A172 (cell line): Measurements from ENCODE around the gene CCDC13. TPM values are rescaled to one million over a fixed set of nuclear protein-coding genes. Genes with fewer than 3 reads are reported as not detected.
"Not testable (repeated sequence)": the region's sequence is repeated elsewhere in the genome, so short reads cannot be mapped to it uniquely, and the experiment has no call there.

ENCODE experiments used
- DNase-seq: peaks from one replicate; pipeline ENCODE4 v3.0.0-alpha.2; 2015; ENCODE audit warnings: low spot score
- total RNA-seq: library from RNA; depleted of rRNA; stranded (reverse); fragments of >200 nt; shearing (Covaris generic); gene quantifications from 2 replicates; pipeline ENCODE4 v1.2.3, GENCODE V29; 2014; rRNA removed

Gene CCDC13
- total RNA-seq: 0.02 TPM in 1 of 2 replicates, not detected in the other

DNA sequence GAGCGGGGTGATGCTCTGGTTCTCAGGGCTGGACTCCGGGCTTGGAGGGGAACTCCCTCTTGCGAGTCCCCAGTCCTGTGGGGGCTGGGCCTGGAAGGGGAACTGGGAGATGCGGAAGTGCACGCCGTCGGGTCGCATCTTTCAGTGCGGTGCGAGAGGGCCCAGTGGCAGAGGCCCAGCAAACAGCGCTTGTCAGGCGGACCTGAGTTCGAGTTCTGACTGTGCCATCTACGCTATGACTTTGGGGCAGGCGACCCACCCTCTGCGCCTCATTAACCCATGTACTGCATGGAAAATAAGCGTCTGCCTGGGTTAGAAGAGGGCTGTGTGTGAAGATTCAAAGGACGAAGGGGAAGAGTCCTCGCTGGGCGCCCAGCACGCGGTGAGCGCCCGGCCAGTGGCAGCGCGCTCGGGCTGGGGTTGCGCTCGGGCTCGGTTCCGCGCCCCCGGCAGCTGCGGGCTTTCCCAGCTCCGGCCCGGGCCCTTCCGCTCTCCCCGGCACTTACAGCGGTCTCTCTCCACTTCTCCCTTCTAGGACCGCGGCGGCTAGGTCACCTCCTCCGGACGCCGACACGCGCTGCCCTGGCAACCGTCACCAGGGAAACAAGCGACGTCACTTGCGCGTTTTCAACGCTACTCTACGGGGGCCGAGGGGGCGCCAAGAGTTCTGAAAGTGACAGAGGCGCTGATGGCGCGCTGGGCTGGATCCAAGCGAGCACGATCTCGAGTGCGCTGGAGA lies at the start of gene CCDC13:
Gene CCDC13 (minus strand): TSS at position 584 of the 739 bp plus-strand sequence. CDS start 14,908 bp downstream, outside the sequence.
- DNase-seq: peak; percentile 69

GRCh38 chr3:42822828-42823227 lies 49.8 kb upstream of the CCDC13 start:
- no peak for DNase-seq

GRCh38 chr3:42820746-42821051 lies 47.6 kb upstream of the CCDC13 start:
- DNase-seq: no peak

DNA sequence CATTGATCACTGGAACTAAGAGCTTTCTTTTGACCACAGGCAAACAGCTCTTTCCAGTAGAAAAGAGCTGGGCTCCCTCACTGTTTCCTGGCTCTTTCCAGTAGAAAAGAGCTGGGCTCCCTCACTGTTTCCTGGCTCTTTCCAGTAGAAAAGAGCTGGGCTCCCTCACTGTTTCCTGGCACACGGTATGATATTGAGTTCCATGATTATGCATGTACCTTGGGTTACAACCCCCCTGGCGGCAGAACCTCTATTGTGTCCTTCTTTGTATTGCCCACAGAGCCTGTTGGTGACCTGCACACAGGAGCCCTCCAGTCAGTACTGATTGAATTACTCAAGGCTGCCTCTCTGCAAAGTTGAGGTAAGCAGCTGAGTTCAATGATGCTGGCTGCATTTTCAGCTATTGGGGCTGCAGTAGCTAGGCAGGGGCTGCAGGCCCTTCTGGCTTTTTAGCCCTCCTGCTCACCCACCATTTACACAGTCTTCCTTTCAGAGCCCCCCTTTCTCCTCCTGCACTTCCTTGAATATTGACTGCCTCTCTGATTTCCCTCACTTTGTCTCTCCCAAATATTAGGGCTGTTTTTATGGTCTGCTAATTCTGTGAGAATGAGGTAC lies 46.4 kb upstream of the CCDC13 start:
- no peak for DNase-seq

GRCh38 chr3:42815826-42816225 lies 42.8 kb upstream of the CCDC13 start:
- peak; percentile 19 for DNase-seq

- no peak for DNase-seq
These were observed 42.0 kb upstream of the CCDC13 start for GRCh38 chr3:42814914-42815507.

DNA sequence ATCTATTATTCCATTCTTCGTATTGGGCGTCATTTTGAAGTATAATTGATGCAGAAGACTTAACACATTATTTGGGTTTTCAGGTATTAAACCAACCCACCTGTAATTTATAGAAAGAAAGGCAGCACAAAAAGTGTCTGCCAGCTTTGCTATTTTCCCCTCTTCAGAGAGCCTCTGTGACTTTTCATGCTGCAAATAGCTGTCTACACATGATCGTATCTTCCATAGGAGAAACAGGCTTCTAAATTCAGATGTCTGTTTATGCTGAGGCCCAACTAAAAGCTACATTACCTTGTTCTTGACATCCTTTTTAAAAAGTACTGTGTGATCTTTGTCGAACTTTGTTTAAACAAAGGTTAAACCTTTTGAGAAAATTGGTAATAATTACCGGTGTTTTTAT lies 41.2 kb upstream of the CCDC13 start:
- DNase-seq: no peak

- DNase-seq: not testable (repeated sequence)
These were observed 38.2 kb upstream of the CCDC13 start for GRCh38 chr3:42811118-42811883.

GRCh38 chr3:42810706-42811105 lies 37.7 kb upstream of the CCDC13 start:
- DNase-seq: not testable (repeated sequence)

DNA sequence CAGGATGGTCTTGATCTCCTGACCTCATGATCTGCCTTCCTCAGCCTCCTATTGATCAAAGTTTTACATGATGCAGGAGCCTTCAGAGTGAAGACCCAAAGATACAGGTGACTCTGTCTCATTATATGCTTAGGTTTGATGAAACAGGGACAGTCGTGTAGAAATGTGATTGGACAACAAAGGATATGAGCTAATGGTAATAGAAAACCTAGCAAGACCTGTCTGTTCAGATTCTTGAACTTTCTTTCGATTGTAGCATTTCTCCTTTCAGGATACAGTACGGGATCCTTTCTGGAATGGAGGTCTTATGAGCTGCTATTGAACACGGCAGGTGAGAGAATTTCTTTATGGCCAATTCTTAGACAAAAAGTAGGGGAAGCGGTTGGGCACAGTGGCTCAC lies 36.1 kb upstream of the CCDC13 start, which contains the start of gene ACKR2:
Gene ACKR2 (plus strand): TSS at position 244 of the 400 bp plus-strand sequence. CDS start 55,058 bp downstream, outside the sequence.
- no peak for DNase-seq

DNA sequence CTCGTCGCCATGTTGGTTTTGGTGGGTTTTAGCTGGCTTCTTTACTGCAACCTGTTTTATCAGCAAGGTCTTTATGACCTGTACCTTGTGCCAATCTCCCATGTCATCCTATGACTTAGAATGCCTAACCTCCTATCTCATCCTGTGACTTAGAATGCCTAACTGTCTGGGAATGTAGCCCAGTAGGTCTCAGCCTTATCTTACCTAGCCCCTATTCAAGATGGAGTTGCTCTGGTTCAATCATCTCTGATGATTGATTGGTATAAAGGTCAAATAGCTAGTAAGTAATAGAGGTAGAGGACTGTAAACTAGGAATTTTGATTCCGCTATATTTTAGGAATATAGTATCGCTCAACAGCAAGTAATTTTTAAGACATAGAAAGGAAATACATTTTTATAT lies 34.9 kb upstream of the CCDC13 start:
- DNase-seq: no peak

- no peak for DNase-seq
These were observed 32.2 kb upstream of the CCDC13 start for GRCh38 chr3:42805141-42805821.

DNA sequence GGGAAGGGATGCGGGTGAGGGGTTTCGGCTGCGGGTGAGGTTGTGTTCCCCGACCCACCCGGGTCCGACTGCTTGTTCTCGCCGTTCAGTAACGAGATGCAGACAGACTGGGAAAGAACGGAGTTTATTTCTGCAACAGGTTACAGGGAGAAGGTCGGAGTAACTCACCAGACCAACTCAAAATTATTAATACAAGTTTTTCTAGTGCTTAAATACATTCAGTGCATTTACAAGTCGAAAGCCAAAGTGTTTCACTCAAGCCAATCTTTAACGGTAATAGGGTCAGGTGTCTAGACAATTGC lies 31.7 kb upstream of the CCDC13 start:
- no peak for DNase-seq

- DNase-seq: peak; percentile 82
These were observed 31.2 kb upstream of the CCDC13 start, which contains the start of gene HIGD1A for GRCh38 chr3:42804106-42804830. HIGD1A (minus strand) TSS chr3:42804490; CDS start chr3:42794253, 10,237 bp downstream.

- peak; percentile 35 for DNase-seq
These were observed 30.5 kb upstream of the CCDC13 start for GRCh38 chr3:42803414-42804105.

GRCh38 chr3:42802876-42803413 lies 29.9 kb upstream of the CCDC13 start:
- DNase-seq: no peak

- no peak for DNase-seq
These were observed 28.7 kb upstream of the CCDC13 start for GRCh38 chr3:42801784-42802183.

GRCh38 chr3:42801048-42801620 lies 28.1 kb upstream of the CCDC13 start:
- no peak for DNase-seq

GRCh38 chr3:42800251-42800650 lies 27.2 kb upstream of the CCDC13 start:
- no peak for DNase-seq

GRCh38 chr3:42799376-42799775 lies 26.3 kb upstream of the CCDC13 start:
- DNase-seq: no peak
